ENCODE results near the gene GPC6.

The GPC6 gene

GRCh38 chr13:93730780-93731179 is 504.2 kb downstream of the GPC6 start:
- no peak for DNase-seq

GRCh38 chr13:93732186-93732585 is 505.6 kb downstream of the GPC6 start:
- no peak for DNase-seq

- no peak for DNase-seq
Measured at GRCh38 chr13:93736081-93736480, 509.5 kb downstream of the GPC6 start.

GRCh38 chr13:93736909-93737308 is 510.3 kb downstream of the GPC6 start:
- no peak for DNase-seq

GRCh38 chr13:93740334-93740733 is 513.7 kb downstream of the GPC6 start:
- no peak for DNase-seq

- no peak for DNase-seq
Measured at GRCh38 chr13:93744033-93744432, 517.4 kb downstream of the GPC6 start.

- DNase-seq = no peak
Measured at GRCh38 chr13:93744886-93745285, 518.3 kb downstream of the GPC6 start.

GRCh38 chr13:93745884-93746283 is 519.3 kb downstream of the GPC6 start:
- no peak for DNase-seq

- no peak for DNase-seq
Measured at GRCh38 chr13:93746589-93746988, 520.0 kb downstream of the GPC6 start.

- no peak for DNase-seq
Measured at GRCh38 chr13:93750676-93751075, 524.1 kb downstream of the GPC6 start.

GRCh38 chr13:93751117-93751516 is 524.5 kb downstream of the GPC6 start:
- no peak for DNase-seq

- no peak for DNase-seq
Measured at GRCh38 chr13:93752541-93752940, 525.9 kb downstream of the GPC6 start.

- DNase-seq = no peak
Measured at GRCh38 chr13:93753639-93754038, 527.0 kb downstream of the GPC6 start.

GRCh38 chr13:93755341-93755740 is 528.7 kb downstream of the GPC6 start:
- no peak for DNase-seq

GRCh38 chr13:93758575-93758974 is 532.0 kb downstream of the GPC6 start:
- no peak for DNase-seq

GRCh38 chr13:93762708-93763426 is 536.3 kb downstream of the GPC6 start:
- DNase-seq = no peak

- no peak for DNase-seq
Measured at GRCh38 chr13:93765062-93765461, 538.5 kb downstream of the GPC6 start.

- no peak for DNase-seq
Measured at GRCh38 chr13:93765811-93766210, 539.2 kb downstream of the GPC6 start.

- DNase-seq = no peak
Measured at GRCh38 chr13:93766719-93767118, 540.1 kb downstream of the GPC6 start.

- DNase-seq = no peak
Measured at GRCh38 chr13:93767180-93767916, 540.7 kb downstream of the GPC6 start.

- DNase-seq = no peak
Measured at GRCh38 chr13:93767917-93768409, 541.4 kb downstream of the GPC6 start.

- DNase-seq = no peak
Measured at GRCh38 chr13:93769101-93769500, 542.5 kb downstream of the GPC6 start.

GRCh38 chr13:93769607-93770006 is 543.0 kb downstream of the GPC6 start:
- no peak for DNase-seq

Measured in amygdala (tissue), 56 donors.